Tongue (tissue), 2 donors: ENCODE data around the gene MXD3. TPM values are rescaled to one million over a fixed set of nuclear protein-coding genes. Genes with fewer than 3 reads are reported as not detected.
"Not testable (repeated sequence)": the region's sequence is repeated elsewhere in the genome, so short reads cannot be mapped to it uniquely, and the experiment has no call there.

Experiments
- DNase-seq: peaks from one replicate; pipeline ENCODE4 v3.0.0-alpha.2; 2015
- total RNA-seq: library from RNA; depleted of rRNA; stranded (reverse); fragments of >200 nt; gene quantifications from one replicate; pipeline ENCODE4 v1.2.3, GENCODE V29; 2014

Gene MXD3
- total RNA-seq, 1 donor from 2014 or later: 32.8 TPM

DNA sequence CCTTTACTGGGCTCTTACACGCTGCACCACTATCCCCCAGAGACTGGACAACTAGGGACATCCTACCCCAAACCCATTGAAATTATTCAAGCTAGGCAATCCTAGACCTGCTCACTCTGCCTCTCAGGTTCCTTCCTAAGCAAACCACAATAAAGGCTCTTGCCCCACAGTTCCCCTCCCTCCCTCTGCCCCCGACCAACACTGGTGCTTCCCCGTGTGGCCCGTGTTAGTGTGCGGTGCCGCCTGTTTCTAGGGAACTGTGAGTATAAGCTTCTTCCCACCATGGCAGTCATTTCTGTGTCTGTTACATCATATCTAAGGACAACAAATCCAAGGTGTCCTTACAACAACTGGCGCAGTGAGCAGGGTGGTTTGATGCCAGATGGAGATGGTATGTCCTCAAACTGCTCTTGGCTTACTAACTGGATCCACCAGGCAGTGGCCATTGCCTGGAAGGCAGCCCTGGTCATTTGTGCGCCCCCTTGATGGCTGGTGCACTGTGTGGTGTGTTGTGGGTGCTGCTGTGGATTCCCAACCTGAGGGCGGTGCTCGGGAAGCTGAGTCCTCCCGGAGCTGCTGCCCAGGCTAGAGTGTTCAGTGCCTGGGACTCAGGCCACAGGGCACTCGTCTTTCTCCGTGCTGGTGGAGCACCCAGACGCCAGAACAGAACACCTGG, 8.4 kb upstream of the MXD3 start:
- no peak for DNase-seq

DNA sequence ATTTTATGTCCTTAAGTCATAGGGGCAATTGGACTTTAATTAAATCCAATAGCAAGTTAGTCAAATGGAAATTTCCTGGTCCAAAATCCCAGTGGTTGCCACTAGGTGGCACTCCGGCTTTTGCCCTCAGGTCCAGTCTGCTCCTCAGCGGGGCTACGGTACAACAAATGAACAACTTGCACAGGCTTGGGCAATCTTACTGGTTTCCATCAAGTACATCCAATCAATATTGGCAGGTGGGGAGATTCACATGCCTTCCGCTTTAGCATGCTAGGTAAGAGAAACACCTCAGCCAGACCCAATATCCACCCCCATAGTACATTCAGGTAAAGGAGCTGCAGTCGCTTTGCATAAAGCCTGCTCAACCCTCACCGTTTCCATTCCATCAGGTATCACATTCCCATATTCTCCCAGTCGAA, 6.3 kb upstream of the MXD3 start:
- peak; percentile 78 for DNase-seq

DNA sequence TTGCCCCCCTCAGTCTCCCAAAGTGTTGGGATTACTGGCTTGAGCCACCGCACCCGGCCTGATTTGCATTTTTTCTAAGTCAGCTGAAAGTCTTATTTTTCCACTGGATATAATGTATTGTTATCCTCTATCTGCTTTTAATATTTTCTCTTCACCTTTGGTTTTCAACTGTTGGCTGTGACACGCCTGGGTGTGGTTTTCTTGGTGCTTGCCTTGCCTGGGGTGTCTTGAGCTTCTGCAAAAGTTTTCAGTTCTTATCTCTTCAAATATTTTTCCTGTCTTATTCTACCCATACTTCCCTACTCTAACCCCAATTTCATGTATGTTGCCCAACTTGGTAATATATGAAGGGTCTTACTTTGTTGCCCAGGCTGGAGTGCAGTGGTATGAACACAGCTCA, 4.3 kb upstream of the MXD3 start:
- DNase-seq: no peak

DNA sequence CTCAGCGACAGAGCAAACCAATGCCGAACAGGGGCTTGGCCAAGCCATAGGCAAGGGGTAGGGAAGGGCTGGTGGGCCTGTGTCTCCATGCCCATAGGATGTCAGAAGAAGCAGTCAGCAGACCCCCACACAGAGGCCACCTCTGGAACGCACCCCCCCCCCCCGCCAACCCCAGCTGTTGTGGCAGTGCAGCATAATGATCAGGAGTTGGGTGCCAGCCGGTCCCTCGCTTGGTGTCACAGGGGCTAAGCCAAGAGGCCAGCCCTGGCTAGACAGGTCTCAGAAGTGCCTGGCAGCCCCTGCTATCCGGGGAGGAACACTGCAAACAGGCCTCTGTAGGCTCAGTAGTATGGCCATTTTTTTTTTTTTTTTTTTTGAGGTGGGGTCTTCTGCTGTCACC, 3.7 kb upstream of the MXD3 start:
- no peak for DNase-seq

DNA sequence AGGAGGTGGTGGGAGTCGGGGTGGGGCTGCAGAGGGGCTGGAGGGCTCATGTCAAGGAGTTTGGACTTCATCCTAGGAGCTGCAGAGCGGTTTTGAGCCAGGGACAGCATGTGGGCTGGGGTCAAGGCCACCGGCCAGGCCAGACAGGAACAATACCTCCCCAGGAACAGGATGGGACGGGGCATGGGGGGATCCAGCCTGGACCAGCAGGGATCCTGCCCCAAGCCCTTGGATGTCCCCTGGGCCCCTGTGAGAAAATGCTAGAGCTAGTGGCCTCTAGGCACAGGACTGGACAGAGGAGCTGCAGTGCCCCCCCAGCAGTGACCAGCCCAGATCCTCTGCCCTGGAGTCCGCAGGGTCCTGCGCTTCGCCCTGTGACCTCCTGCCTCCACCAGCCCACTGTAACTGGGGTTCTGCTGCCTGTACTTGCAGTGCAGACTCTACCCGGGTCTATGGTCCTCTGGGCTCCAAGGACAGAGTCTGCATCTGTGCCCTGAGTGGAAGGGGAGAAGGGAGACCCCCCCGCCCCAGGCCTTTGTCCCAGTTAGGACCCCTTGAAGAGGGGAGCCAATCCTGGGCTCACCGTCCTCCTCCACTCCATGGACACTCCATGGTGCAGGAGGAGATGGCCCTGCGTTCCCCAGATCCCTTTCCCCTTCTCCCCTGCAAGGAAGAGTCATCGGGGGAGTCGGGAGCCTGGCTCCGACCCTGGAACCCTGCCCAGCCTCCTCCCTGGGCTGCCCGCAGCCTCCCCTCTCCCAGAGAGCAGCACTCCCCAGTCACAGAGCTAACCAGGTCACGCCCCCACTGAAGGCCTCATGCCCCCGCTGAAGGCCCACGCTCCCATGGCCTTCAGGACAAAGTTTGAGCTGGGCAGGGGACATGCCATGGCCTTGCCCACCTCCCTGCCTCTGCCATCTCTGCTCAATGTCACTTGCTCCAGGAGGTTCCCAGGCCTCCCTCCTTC, 3.0 kb upstream of the MXD3 start:
- no peak for DNase-seq

DNA sequence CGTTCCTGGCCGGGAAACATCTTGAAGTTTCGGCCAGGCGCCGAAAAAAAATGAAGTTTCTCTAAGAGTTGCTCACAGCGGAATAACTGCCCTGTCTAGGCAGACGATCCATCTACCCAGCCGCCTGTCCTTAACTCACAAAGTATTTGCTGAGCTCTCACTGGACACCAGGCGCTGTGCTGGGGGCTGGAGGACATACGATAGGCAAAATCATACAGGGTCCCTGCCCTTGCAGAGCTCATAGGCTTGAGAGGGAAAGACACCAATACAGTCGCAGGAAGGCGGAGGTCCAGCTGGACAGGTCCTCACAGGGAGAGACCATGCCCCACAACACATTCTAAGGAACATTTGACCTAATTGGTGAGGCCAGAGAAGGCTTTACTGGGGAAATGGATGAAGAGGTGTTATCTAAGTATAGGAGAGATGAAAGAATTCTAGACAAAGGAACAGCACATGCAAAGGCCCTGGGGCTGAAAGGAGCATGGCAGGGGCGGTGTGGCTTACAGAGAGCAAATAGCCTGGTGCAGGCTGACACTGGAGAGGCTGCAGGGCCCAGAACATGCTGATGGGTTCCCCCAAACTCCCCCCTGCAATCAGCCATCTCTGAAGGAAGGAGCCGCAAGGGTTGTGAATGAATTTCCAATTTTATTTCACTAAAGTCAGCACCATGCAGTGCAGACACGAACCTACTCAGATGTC, 2.0 kb upstream of the MXD3 start:
- DNase-seq: no peak

DNA sequence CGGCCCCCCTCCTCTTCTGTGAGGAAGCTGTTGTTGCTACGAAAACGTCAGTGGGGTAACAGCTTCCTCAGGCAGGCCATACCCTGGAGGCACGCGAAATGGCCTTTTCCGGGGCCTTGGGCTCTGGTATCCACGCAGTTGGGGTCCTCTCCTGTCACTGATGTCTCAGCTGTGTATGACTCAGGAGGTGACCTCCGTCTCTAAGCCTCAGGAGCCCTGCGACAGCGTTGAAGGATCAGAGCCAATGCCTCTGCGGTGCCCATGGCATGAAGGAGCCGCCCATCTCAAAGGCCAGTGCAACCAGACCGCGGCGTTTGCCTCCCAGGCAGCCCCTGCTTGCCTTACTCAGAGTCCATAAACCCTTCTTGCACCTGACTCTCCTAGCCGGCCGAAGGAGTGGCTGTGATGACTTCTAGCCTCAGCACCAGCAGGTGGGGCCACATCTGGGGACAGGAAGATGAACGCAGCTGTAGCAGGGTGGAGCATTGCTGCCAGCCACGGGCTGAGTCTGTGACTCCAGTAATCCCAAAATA, 1.0 kb upstream of the MXD3 start:
- DNase-seq: peak; percentile 61

DNA sequence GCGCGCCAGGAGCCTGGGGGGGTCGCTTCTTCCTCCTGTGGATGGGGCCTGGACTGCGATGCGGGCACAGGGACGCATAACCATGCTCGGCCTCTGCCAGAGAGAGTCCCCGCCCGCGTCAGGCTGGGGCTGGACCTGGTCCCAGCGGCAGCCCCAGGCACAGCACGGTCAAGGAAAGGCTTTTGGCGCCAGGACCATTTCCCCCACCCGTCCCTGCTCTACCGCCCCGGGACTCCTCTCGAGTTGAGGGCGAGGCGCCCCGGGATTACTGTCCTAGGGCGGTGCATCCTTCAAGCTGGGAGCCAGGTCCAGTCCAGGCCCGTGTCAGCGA, 341 bp downstream of the MXD3 start:
- DNase-seq: peak; percentile 18

DNA sequence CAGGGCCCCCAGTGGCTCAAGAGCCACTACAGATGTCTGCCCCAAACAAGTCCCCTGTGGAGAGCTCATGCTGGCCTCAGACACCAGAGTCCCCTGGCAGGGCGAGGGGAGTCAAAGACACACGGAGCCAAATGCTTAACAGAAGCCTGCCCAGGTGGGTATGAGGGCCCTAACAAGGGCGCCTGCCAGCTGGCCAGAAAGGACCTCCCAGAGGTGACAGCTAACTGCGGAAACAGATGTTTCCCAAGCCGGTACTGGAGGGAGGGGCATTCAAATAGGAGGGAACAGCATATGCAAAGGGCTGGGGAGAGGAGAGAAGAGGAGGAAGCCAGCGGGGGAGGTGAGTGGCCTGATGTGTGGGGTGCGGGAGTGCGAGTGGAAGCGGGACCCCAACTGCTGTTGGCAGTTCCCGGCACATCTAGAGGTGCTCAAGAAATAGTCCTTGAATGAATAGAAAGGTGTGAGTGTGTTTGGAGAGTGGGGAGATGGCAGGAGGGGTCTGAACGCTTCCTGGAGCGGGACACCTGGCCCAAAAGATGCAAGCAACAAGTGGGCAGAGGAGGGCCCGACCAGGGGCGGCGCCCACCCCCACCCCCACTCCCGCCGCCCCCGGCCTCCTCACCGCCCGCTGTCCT, 824 bp downstream of the MXD3 start:
- DNase-seq: peak; percentile 38

DNA sequence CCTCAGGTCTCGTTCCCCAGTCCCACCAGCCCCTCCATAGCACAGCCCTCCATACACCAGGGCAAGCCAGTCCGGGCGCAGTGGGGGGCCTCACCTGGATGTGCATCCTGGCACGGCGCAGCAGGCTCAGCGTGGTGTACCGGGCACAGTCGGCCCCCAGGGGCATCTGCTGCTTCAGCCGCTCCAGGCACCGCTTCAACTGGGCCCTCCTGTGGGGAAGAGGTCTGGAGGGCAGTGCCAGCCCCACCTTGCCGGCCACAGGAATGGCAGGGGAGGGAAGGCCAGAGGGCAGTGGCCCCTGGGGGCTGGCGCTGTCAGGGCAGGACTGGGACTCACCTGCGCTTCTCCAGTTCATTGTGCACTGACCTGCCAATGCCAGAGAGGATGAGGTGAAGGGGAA, 1.4 kb downstream of the MXD3 start:
- no peak for DNase-seq

DNA sequence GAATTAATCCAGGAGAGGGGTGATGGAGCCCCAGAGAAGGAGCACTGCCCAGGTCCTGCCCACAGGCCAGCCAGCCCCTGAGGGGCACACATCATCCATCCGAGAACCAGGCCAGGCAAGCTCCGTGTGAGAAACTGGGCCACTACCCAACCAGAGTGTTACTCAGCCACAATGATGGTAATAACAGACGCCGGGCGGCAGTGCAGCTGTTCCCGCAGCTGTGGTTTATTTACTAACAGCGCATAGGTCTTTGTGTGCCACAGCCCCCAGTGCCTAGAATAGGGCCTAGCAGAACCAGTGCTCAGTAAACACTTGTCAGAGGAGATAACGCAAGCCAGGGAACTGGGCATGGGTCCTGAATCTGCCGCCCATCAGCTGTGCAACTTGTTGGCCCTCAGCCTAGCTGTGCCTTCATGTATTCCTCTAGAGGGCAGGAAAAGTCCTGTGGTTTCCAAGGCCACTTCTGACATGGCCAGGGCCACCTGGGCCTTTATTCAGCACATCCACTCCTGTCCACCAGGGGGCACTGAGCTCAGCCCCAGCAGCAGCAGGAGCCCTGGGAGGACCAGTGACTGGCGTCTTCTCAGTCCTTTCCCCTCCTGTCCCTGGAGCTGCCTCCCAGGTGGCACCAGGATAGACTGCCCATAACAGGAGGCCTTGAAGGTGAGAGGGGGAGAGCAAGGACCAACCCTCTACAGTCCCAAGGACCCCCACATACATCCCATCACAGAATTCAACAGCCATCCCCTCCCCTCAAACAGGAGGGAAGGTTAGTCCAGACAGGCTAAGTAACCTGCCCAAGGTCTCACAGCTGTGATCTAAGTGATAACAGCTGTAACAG, 2.1 kb downstream of the MXD3 start:
- DNase-seq: peak; percentile 81

DNA sequence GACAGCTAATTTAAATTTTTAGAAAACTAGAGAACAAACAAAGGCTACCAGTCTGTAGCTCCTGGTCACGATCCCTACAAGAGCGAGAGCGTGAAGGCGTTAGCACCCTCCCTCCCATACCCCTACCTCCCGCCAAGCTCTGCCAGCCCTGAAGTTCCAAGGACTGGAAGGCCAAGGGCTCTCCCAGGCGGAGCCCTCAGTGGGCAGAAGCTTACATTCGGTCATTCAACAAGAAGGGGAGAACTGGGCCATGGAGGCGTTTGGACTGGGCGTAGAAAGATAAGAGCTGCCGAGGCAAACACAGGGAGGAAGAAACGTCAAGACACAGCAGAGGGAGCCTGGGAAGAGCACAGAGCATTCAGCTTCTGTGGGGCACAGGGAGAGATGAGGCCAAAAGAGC, 3.0 kb downstream of the MXD3 start:
- DNase-seq: no peak

DNA sequence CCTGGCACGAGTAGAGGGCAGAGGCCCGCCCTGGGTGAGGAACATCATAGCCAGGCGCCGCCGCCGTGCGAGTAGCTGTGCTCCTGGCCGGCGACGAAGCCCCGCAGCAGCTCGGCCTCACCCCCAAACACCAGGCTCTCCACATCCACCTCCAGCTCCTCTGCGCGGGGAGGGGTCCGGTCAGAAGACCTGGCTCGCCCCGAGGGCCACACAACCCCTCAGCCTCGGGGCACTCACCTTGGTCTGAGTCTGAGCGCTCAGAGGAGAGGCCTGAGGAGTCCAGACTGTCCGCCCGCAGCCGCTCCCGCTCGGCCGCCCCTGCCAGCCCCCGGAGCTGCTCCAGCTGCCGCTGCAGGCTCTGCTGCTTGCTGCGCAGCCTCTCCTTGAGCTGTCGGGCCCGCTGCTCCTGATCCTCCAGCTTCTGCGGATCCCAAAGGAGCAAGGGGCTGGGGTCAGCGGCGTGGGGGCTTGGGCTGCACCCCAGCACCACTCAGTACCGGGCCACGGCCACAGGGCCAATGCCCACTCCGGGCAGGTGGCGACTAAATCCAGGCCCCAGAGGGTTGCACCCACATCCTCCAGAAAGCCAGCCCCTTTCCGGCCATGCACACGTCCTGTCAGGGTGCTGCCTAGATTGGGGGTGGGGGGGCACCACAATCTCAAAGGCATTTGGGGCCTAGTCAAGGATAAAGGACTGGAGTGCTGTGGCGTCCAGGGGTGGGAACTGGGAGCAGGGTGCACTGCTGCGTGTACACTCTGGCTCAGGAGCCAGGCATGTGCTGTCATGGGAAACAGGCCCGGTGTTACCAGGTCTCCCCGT, 3.9 kb downstream of the MXD3 start:
- DNase-seq: no peak

DNA sequence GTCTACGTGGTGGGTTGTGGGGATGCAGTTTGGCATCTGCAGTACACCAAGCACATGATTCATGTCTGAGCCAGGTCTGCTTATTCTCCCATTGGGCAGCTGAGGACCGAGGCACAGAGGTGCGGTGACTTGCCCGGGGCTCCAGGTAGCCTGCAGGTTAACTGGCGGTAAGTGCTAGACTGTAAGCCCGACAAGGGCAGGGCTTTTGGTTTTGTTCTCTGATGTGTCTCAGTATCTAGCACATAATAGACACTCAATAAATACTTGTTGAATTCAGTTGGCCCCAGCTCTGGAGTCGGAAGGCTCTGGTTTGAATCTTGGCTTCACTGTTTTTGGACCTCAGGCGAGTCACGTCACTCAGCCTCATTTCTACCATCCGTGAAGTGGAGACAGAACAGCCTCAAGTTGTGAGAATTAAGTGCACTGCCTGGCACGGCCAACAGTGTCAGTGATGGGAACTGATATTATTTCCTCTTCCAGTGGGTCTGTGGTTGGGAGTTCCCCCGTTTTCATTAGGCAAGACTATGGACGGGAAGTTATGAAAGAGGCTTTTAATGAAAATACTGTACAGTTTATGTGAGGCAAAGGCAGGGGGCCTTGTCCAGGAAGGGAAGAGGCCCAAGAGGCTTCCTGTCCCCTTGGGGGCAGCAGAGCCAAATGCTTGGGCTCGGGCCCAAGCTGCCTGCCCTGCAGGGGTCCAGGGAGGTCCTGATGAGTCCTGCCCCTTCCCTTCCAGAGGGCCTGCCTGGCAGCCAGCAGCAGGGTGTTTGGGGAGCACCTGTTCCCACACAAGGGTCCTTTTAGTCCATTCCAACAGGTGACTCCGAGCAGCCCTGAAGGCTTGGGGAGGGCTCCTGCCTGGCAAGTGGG, 4.8 kb downstream of the MXD3 start:
- peak; percentile 12 for DNase-seq

DNA sequence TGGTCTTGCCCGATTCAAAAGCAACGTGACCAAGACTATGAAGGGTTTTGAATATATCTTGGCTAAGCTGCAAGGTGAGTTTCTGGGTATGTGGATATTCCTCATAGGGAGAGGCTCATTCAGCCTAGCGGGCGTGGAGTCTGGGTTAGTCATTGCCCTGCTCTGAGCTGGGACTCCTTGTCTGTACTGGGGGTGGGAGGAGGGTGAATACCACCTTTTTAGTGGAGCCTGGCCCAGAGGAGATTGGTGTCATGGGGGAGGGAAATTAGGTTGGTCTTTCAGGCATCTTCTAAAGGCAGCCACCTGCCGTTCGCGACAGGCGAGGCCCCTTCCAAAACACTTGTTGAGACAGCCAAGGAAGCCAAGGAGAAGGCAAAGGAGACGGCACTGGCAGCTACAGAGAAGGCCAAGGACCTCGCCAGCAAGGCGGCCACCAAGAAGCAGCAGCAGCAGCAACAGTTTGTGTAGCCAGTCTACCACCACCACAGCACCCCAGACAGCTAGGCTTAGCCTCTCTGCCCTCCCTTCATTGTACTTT, 5.5 kb downstream of the MXD3 start:
- DNase-seq: not testable (repeated sequence)

DNA sequence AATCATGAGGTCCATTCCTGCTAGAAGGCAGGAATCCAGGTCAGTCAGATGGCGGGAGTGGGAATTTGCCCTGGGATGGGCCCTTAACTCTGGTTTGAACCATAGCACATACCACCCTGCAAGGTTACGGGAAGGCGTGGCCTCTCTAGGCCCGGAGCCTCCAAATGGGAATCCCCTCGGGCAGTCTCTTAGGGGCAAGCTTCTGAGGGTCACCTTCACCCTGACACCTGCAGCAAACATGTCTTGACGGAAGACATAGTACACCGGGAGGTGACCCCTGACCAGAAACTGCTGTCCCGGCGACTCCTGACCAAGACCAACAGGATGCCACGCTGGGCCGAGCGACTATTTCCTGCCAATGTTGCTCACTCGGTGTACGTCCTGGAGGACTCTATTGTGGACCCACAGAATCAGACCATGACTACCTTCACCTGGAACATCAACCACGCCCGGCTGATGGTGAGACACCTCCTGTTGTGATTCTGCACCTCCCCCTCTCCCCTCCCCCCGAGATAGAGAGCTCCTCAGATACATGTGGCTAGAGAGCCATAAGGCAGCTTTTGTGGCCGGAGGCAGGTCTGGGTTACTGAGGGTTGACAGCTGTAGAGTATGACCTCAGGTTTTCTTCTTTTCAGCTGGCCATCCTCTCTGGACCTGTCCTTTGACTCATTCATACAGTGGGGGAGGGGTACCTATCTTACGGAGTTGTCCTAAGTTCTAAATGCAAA, 7.1 kb downstream of the MXD3 start:
- no peak for DNase-seq

DNA sequence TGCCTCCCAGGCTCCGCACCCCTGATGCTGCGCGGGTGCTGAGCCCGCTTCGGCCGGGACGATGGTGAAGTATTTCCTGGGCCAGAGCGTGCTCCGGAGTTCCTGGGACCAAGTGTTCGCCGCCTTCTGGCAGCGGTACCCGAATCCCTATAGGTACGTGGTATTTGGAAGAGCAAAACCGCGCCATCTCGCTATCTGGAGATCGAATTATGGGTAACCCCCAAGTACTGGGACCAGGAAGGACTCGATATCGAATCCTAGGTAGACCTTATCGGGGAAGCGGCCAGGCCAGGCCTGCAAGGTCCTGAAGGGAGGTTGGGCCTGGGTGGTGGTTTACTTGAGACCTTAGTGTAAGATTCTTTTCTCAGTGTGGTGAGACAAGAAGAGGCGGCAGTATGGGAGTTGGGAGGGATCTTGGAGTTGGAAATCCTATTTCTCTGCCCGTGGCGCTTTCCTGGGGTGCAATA, 7.7 kb downstream of the MXD3 start:
- peak; percentile 13 for DNase-seq
